ENCODE data around the gene MRAS.
"Not testable (repeated sequence)": the region's sequence is repeated elsewhere in the genome, so short reads cannot be mapped to it uniquely, and the experiment has no call there.

MRAS gene

DNA sequence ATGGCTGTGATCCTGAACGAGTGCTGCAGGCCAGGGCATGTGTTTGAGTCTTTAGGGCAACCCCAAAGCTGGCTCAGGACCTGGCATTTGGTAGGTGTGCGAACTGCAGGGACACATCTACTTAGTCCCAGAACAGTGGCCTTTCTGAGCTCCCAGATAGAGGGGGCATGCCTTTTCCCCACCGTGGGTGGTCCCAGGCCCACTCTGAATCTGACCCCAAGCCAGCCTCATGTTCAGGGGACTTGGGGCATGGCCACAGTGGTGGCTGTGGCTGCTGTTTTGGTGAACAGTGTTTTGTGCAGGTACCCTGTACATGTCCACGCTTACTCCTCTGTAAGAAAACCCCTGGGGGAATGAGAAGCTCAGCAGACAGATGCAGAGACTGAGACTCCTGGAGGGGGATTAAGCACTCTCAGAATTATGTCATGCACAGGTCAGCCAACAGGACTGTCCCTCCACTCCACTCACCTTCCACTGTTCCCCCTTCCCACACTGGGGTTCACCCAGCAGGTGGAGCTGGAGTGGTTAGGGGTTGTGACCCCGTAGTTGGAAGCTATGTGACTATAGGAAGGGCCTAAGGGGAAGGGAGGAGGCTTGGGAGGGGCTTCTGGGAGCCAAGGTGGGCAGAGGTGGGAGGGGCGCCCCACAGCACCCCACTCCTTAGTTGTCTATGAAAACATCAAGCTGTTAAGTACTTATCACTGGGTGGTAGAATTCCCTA lies 102.5 kb downstream of the MRAS start:
- no peak for DNase-seq

DNA sequence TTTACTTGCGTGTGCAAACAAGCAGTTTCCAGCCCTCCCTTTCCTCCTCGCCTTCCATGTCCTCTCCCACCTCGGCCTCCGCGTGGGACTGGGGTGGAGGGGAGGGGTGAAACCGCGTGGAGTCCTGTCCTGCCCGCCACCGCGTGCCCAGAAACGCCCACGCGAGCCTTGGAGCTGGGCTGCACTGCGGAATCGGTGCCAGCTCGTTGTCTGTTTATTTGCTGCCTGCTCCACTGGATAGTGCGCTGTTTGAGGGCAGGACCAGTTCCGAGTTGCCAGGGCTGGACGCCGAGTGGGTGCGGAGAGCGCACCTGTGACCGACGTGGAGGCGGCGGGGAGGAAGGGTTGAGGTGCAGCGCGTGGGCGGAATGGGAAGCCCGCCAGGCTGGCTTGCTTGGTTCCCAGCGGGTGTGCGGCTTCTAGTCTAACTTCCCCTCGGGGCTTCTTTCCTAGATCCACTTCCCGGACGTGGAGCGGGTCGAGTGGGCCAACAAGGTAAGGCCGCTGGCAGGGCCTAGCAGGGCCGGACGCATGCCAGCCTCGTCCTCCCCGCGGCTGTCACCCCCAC lies 103.3 kb downstream of the MRAS start:
- no peak for DNase-seq

DNA sequence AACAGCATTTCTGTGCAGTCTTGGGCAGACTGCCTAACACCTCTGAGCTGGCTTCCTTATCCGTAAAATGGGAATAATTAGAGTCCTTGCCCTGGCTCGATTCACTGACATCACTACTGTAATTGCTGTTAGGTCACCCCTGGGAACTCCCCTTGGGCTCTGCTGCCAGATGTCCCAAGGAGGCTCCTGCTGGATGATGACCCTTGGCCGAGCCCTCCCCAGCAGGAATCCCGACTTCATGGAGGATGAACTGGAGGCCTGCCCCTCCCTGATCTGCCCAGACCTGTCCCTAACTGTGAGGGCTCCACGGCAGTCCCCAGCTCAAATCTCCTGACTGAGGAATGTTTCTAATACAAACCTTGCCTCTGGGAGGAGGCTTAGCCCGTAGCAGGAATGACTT lies 104.1 kb downstream of the MRAS start:
- DNase-seq = no peak

DNA sequence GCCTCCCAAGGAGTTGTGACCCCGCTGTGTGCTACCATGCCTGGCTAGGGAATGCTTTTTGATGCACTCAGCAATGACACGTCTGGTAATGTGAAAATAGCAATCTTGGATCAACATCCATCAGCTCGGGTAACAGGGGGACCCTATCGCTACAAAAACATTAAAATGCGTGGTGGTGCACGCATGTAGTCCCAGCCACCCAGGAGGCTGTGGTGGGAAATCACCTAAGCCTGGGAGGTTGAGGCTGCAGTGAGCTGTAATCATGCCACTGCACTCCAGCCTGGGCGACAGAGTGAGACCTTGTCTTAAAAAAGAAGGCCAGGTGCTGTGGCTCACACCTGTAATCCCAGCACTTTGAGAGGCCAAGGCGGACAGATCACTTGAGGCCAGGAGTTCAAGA lies 105.6 kb downstream of the MRAS start:
- not testable (repeated sequence) for DNase-seq

All from stimulated activated CD8-positive, alpha-beta memory T cell treated with anti-CD3 and anti-CD28 coated beads, Interleukin-4, amount 100 ng/mL, for 48 hours (primary cell).